ENCODE data around the gene PLN.

Gene PLN

GRCh38 chr6:118548136-118548535 is at the start of gene PLN:
TSS of gene PLN (plus strand) at chr6:118548296. CDS start at chr6:118558922, 10,626 bp downstream.
- no peak for DNase-seq
- in situ Hi-C loops (cut with MboI; ENCODE audit: low pct_unique_long_range_greater_than_20kb, low sequenced_read_pairs): no loop called here

- in situ Hi-C loops (cut with MboI; ENCODE audit: low pct_unique_long_range_greater_than_20kb, low sequenced_read_pairs): no loop called here
- DNase-seq: no peak
Observed at GRCh38 chr6:118500130-118501015, 47.7 kb upstream of the PLN start.

DNA sequence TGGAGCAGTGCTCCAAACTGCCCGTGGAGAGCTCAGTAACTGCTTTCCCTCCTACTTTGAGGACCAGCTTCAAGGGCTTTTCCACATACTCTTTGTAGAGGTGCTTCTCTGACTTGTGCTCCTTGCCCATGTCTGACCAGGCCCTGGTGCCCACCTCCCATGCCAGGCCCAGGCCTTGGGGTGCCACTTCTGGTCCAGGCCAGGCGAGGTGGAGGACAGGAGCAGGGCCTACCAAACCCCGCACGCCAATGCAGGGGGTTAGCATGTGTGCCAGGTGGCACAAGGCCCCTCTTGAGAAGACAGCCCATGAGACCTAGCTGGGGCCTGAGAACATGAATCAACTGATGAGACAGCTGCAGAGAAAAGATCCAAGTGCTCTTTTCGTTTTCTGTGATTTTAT is 47.0 kb upstream of the PLN start:
- DNase-seq: no peak
- in situ Hi-C loops (cut with MboI; ENCODE audit: low pct_unique_long_range_greater_than_20kb, low sequenced_read_pairs): no loop called here

GRCh38 chr6:118501765-118502164 is 46.3 kb upstream of the PLN start:
- in situ Hi-C loops (cut with MboI; ENCODE audit: low pct_unique_long_range_greater_than_20kb, low sequenced_read_pairs): no loop called here
- DNase-seq: no peak

DNA sequence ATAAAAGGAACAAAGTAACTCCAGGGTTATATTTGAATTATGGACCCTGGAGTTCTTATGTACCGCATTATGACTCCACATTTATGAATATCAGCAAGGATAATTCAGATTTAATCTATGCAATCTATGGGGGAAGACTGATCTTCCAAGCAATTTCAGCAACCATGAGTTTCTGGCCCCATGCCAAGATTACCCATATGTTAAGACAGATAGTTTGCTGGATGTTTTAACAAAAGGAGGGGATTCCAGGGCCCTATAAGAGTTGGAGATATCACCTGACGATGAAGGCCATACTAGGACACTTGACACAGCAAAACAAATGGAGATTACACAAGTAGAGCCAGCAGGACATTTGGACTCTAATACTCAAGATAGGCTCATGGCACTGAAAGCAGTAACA is 45.9 kb upstream of the PLN start:
- no peak for DNase-seq
- in situ Hi-C loops (cut with MboI; ENCODE audit: low pct_unique_long_range_greater_than_20kb, low sequenced_read_pairs): no loop called here

DNA sequence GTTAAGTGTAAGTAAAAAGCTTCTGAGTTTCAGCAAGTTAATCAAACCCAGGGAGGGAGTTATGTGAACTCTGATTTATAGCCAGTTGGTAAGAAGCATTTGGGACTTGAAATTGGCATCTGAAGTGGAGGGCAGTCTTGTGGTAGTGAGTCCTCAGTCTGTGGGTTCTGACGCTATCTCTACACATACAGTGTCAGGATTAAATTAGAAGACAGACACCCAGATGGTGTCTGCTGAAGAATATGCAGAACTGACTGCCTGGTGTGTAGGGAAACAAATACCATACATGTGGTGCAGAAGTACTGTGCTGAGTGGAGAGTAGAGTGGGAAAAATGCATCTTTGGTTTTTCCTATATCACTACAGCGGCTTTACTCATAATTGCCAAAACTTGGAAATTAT is 43.5 kb upstream of the PLN start:
- in situ Hi-C loops (cut with MboI; ENCODE audit: low pct_unique_long_range_greater_than_20kb, low sequenced_read_pairs): no loop called here
- DNase-seq: no peak

- DNase-seq: no peak
- in situ Hi-C loops (cut with MboI; ENCODE audit: low pct_unique_long_range_greater_than_20kb, low sequenced_read_pairs): no loop called here
Observed at GRCh38 chr6:118505656-118506055, 42.4 kb upstream of the PLN start.

DNA sequence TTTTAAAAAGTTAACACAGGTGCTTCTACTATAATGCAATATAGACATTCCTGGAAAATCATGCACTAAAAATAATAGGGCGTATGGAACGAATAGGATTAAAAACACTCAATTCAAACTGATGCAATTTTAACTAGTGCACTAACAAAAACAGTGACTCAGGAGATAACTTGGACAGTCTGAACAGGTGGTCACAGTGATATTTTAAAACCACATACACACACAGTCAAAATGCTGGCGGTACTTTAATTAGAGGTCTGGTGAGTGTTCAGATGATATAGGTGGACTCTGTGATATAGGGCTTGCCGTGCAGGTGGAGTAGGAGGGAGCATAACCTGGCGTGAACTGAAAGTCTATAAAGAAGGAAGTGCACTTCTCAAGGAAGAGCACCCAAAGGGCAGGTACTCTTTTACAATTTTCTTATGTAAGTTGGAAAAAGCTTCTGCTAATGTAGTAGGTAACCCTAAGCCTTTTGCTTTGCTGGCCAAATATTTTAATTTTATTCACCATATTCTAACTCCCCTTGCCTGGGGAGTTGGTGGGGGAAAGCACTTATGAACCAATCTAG is 41.9 kb upstream of the PLN start:
- no peak for DNase-seq
- in situ Hi-C loops (cut with MboI; ENCODE audit: low pct_unique_long_range_greater_than_20kb, low sequenced_read_pairs): no loop called here

- in situ Hi-C loops (cut with MboI; ENCODE audit: low pct_unique_long_range_greater_than_20kb, low sequenced_read_pairs): no loop called here
Observed at GRCh38 chr6:118507636-118508035, 40.5 kb upstream of the PLN start.

GRCh38 chr6:118509009-118509617 is 39.0 kb upstream of the PLN start:
- peak; percentile 5 for DNase-seq
- in situ Hi-C loops (cut with MboI; ENCODE audit: low pct_unique_long_range_greater_than_20kb, low sequenced_read_pairs): no loop called here

More at GRCh38 chr6:118507636-118508035, 40.5 kb upstream of the PLN start:
- DNase-seq: no peak

GRCh38 chr6:118511930-118512715 is 36.0 kb upstream of the PLN start:
- in situ Hi-C loops (cut with MboI; ENCODE audit: low pct_unique_long_range_greater_than_20kb, low sequenced_read_pairs): no loop called here
- DNase-seq: no peak

GRCh38 chr6:118514689-118515088 is 33.4 kb upstream of the PLN start:
- in situ Hi-C loops (cut with MboI; ENCODE audit: low pct_unique_long_range_greater_than_20kb, low sequenced_read_pairs): no loop called here
- no peak for DNase-seq

GRCh38 chr6:118522422-118522821 is 25.7 kb upstream of the PLN start:
- no peak for DNase-seq
- in situ Hi-C loops (cut with MboI; ENCODE audit: low pct_unique_long_range_greater_than_20kb, low sequenced_read_pairs): no loop called here

DNA sequence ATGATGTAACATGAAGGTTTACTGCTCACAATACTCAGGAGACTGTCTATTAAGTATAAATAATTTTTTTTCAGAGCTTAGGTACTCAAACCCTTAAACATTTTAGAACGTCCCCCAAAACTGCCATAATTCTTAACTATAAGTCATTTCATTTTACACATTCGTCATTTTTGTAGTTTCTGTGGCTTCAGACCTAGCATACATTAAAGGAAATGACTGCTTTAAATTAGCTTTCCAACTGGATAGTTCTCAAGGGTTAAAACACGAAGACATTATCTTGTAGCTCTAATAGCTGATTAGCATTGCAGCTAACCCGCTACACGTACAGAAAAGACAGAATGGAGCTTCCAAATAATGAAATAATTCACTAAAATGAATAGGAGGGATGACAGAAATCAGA is 24.9 kb upstream of the PLN start:
- in situ Hi-C loops (cut with MboI; ENCODE audit: low pct_unique_long_range_greater_than_20kb, low sequenced_read_pairs): no loop called here
- DNase-seq: no peak

GRCh38 chr6:118524686-118525085 is 23.4 kb upstream of the PLN start:
- no peak for DNase-seq
- in situ Hi-C loops (cut with MboI; ENCODE audit: low pct_unique_long_range_greater_than_20kb, low sequenced_read_pairs): no loop called here

GRCh38 chr6:118525913-118526780 is 21.9 kb upstream of the PLN start:
- DNase-seq: no peak
- in situ Hi-C loops (cut with MboI; ENCODE audit: low pct_unique_long_range_greater_than_20kb, low sequenced_read_pairs): no loop called here

DNA sequence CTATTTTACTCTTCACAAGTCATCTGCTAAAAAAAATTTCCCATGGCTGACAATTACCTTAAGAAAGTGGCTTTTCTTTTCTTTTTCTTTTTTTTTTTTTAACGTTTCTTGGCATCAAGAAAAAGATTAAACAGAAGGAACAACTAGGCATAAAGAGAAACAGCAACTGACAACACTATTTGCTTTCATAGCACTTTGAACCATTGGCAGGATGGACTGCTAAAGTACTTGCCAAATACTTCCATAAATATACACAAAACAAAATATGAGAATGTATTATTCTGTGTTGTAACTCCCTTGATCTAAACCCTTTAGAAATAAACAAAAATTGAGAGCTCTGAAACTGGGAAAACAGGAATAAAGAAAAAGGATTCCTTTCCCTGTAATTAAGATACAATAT is 20.0 kb upstream of the PLN start:
- in situ Hi-C loops (cut with MboI; ENCODE audit: low pct_unique_long_range_greater_than_20kb, low sequenced_read_pairs): no loop called here
- DNase-seq: no peak

DNA sequence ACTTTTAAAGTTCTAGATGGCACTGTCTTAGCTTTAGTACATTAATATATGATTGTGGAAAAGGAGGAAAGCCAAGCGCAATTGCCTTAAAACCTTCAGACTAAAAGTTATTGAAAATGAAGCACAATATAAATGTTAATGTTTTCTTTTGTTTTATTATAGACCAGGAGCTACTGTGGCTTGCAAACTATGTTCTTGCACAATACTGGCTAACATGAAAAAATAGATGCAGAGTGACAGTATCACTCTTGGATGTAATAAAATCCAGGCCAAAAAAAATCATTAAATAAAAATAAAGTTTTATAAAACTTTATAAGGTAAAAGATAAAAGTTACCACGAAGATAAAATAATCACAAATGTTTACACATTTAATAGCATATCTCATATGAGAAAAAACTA is 18.3 kb upstream of the PLN start:
- no peak for DNase-seq
- in situ Hi-C loops (cut with MboI; ENCODE audit: low pct_unique_long_range_greater_than_20kb, low sequenced_read_pairs): no loop called here

- in situ Hi-C loops (cut with MboI; ENCODE audit: low pct_unique_long_range_greater_than_20kb, low sequenced_read_pairs): no loop called here
- no peak for DNase-seq
Observed at GRCh38 chr6:118530942-118531341, 17.2 kb upstream of the PLN start.
